Measurements from ENCODE around the gene ATP6AP1. TPM values are rescaled to one million over a fixed set of nuclear protein-coding genes. Genes with fewer than 3 reads are reported as not detected.

The ATP6AP1 gene
- total and polyA plus RNA-seq, 2 of the 13 experiments (the other 11 are each of a cell fraction or from before 2014, with no cell fraction given): 56.7 to 110 TPM

DNA sequence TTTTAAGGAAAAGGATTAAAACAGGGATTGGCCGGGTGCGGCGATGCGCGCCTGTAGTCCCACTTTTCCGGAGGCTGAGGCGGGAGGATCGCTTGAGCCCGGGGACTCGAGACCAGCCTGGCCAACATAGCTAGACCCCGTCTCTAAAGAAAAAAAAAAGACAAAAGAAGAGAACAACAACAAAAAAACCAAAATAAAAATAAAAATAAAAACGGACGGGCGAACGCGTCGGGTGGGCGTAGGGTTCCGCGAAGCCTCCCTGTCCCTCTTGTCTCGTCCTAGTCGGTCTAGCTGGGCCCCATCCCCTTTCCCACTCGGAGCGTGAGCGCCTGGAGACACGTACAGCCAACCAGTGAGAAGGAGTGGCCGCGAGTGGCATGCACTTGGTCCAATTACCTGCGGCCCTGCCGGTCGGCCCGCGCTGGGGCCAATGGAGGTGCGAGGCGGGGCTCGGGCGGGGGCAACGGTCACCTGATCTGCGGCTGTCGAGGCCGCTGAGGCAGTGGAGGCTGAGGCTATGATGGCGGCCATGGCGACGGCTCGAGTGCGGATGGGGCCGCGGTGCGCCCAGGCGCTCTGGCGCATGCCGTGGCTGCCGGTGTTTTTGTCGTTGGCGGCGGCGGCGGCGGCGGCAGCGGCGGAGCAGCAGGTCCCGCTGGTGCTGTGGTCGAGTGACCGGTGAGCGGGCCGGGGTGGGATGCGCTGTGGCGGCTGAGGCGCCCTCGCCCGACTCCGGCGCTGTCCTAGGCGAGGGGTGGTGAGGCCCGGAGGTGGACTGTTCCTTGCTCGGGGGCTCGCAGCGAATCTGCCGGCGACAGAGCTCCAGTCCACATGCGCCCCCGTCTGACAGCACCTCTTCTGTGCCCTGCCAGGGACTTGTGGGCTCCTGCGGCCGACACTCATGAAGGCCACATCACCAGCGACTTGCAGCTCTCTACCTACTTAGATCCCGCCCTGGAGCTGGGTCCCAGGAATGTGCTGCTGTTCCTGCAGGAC, at the start of gene ATP6AP1 (continued):
- TF ChIP-seq, protein P1, sequence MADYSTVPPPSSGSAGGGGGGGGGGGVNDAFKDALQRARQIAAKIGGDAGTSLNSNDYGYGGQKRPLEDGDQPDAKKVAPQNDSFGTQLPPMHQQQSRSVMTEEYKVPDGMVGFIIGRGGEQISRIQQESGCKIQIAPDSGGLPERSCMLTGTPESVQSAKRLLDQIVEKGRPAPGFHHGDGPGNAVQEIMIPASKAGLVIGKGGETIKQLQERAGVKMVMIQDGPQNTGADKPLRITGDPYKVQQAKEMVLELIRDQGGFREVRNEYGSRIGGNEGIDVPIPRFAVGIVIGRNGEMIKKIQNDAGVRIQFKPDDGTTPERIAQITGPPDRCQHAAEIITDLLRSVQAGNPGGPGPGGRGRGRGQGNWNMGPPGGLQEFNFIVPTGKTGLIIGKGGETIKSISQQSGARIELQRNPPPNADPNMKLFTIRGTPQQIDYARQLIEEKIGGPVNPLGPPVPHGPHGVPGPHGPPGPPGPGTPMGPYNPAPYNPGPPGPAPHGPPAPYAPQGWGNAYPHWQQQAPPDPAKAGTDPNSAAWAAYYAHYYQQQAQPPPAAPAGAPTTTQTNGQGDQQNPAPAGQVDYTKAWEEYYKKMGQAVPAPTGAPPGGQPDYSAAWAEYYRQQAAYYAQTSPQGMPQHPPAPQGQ (CRISPR knock-in tag; IDR thresholded peaks at IDR 0.05; ENCODE audit: borderline replicate concordance): no peak
- TF ChIP-seq, protein P2, sequence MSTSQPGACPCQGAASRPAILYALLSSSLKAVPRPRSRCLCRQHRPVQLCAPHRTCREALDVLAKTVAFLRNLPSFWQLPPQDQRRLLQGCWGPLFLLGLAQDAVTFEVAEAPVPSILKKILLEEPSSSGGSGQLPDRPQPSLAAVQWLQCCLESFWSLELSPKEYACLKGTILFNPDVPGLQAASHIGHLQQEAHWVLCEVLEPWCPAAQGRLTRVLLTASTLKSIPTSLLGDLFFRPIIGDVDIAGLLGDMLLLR (CRISPR knock-in tag; IDR thresholded peaks at IDR 0.05): no peak
- TF ChIP-seq ZNF468 (CRISPR knock-in tag; IDR thresholded peaks at IDR 0.05) (no peak), HNRNPLL (IDR thresholded peaks at IDR 0.05; ENCODE audit: low read depth, low read length, poor library complexity, severe bottlenecking) (no peak), JUN (CRISPR knock-in tag; IDR thresholded peaks at IDR 0.05) (no peak), NFIB (CRISPR knock-in tag; IDR thresholded peaks at IDR 0.05; ENCODE audit: borderline replicate concordance) (no peak), HDAC6 (IDR thresholded peaks at IDR 0.05; ENCODE audit: low read depth, low read length) (no peak), RELA (CRISPR knock-in tag; IDR thresholded peaks at IDR 0.05) (no peak), MAFG (CRISPR knock-in tag; IDR thresholded peaks at IDR 0.05) (no peak), ZSCAN22 (CRISPR knock-in tag; IDR thresholded peaks at IDR 0.05) (no peak)
- TF ChIP-seq, protein P3, sequence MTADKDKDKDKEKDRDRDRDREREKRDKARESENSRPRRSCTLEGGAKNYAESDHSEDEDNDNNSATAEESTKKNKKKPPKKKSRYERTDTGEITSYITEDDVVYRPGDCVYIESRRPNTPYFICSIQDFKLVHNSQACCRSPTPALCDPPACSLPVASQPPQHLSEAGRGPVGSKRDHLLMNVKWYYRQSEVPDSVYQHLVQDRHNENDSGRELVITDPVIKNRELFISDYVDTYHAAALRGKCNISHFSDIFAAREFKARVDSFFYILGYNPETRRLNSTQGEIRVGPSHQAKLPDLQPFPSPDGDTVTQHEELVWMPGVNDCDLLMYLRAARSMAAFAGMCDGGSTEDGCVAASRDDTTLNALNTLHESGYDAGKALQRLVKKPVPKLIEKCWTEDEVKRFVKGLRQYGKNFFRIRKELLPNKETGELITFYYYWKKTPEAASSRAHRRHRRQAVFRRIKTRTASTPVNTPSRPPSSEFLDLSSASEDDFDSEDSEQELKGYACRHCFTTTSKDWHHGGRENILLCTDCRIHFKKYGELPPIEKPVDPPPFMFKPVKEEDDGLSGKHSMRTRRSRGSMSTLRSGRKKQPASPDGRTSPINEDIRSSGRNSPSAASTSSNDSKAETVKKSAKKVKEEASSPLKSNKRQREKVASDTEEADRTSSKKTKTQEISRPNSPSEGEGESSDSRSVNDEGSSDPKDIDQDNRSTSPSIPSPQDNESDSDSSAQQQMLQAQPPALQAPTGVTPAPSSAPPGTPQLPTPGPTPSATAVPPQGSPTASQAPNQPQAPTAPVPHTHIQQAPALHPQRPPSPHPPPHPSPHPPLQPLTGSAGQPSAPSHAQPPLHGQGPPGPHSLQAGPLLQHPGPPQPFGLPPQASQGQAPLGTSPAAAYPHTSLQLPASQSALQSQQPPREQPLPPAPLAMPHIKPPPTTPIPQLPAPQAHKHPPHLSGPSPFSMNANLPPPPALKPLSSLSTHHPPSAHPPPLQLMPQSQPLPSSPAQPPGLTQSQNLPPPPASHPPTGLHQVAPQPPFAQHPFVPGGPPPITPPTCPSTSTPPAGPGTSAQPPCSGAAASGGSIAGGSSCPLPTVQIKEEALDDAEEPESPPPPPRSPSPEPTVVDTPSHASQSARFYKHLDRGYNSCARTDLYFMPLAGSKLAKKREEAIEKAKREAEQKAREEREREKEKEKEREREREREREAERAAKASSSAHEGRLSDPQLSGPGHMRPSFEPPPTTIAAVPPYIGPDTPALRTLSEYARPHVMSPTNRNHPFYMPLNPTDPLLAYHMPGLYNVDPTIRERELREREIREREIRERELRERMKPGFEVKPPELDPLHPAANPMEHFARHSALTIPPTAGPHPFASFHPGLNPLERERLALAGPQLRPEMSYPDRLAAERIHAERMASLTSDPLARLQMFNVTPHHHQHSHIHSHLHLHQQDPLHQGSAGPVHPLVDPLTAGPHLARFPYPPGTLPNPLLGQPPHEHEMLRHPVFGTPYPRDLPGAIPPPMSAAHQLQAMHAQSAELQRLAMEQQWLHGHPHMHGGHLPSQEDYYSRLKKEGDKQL (CRISPR knock-in tag; IDR thresholded peaks at IDR 0.05; ENCODE audit: low read depth): no peak
- TF ChIP-seq, protein P4, sequence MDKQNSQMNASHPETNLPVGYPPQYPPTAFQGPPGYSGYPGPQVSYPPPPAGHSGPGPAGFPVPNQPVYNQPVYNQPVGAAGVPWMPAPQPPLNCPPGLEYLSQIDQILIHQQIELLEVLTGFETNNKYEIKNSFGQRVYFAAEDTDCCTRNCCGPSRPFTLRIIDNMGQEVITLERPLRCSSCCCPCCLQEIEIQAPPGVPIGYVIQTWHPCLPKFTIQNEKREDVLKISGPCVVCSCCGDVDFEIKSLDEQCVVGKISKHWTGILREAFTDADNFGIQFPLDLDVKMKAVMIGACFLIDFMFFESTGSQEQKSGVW (CRISPR knock-in tag; IDR thresholded peaks at IDR 0.05; ENCODE audit: borderline replicate concordance): no peak
- TF ChIP-seq, protein P5, sequence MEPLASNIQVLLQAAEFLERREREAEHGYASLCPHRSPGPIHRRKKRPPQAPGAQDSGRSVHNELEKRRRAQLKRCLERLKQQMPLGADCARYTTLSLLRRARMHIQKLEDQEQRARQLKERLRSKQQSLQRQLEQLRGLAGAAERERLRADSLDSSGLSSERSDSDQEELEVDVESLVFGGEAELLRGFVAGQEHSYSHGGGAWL (CRISPR knock-in tag; IDR thresholded peaks at IDR 0.05): no peak
- TF ChIP-seq, protein P6, sequence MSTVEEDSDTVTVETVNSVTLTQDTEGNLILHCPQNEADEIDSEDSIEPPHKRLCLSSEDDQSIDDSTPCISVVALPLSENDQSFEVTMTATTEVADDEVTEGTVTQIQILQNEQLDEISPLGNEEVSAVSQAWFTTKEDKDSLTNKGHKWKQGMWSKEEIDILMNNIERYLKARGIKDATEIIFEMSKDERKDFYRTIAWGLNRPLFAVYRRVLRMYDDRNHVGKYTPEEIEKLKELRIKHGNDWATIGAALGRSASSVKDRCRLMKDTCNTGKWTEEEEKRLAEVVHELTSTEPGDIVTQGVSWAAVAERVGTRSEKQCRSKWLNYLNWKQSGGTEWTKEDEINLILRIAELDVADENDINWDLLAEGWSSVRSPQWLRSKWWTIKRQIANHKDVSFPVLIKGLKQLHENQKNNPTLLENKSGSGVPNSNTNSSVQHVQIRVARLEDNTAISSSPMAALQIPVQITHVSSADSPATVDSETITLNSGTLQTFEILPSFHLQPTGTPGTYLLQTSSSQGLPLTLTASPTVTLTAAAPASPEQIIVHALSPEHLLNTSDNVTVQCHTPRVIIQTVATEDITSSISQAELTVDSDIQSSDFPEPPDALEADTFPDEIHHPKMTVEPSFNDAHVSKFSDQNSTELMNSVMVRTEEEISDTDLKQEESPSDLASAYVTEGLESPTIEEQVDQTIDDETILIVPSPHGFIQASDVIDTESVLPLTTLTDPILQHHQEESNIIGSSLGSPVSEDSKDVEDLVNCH (CRISPR knock-in tag; IDR thresholded peaks at IDR 0.05): no peak
